ENCODE measurements around the gene UBN1. TPM values are rescaled to one million over a fixed set of nuclear protein-coding genes. Genes with fewer than 3 reads are reported as not detected.

UBN1 gene
- total and polyA plus RNA-seq, 2 of the 13 experiments (the other 11 are each of a cell fraction or from before 2014, with no cell fraction given), result 10.6 to 23.5 TPM

DNA sequence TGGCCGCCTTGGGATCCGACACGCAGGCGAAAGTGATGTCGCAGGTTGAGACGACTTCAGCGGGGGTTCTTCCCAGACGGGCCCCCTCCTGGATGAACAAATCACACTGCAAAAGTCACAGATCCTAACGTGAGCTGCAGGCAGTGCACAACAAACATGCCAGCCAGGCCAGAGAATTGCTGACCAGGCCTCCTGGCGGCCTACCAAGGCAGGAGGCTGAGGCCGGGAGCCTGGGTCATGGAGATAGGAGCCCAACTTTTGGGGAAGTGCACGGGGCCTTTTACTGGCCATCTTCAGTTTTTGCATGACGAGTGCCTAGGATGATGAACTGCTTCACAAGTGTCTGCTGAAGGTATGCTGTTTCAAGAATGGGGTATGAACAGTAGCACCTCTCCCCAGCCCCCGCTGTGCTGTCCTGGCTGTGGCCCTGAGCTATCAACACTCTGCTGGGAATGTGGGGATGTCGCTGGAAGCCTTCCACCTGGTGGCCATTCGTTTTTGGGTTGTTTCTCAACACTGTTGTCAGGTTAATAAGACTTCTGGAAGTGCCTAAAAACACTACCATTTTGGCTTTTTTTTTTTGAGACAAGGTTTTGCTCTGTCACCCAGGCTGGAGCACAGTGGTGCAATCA, 32.6 kb upstream of the UBN1 start:
- no peak for FAIRE-seq
- intact Hi-C loops (cut with micrococcal nuclease; ENCODE audit: unreplicated experiment), result loop anchor here (5.0 kb wide), 1 partner anchor 47 kb away; the partner anchor contains the start of gene ZNF500
- DNase-seq (ENCODE audit: low spot score), result no peak
- Histone ChIP-seq H3K79me2 (ENCODE audit: insufficient read depth, low read length) (no peaks in the 10 kb centered on the region), H2AFZ (ENCODE audit: low read length) (no peak overlapping the region), H3K27ac (ENCODE audit: extremely low read length, insufficient read depth, low read length) (no peak overlapping the region), H3K9me3 (ENCODE audit: low read length) (no peaks in the 10 kb centered on the region), H3K9ac (ENCODE audit: insufficient read depth, low read depth, low read length) (no peak overlapping the region), H4K20me1 (ENCODE audit: insufficient read depth, low read length) (no peaks in the 10 kb centered on the region), H3K36me3 (replicated peaks in 1 of 2; ENCODE audit: control insufficient read depth in 1 of 2, insufficient read depth in 2 of 2, low read length in 2 of 2) (peaks cover 25 to 62% of the 10 kb centered on the region in 2 experiments), H3K4me1 (ENCODE audit: insufficient read depth, low read length) (peaks cover 17% of the 10 kb centered on the region), H3K4me3 (replicated peaks in 1 of 3; ENCODE audit: insufficient read depth in 1 of 3, low read depth in 2 of 3, low read length in 3 of 3) (no peak overlapping the region), H3K27me3 (ENCODE audit: control insufficient read depth in 1 of 2, insufficient read depth in 2 of 2, low read length in 2 of 2) (no peaks in the 10 kb centered on the region), H3K4me2 (ENCODE audit: low read depth, low read length) (no peak overlapping the region)
- peak; percentile 22; the same call in 1 of the 3 replicates for ATAC-seq
- in situ Hi-C loops (cut with HindIII; ENCODE audit: extremely low pct_ligation_motif_present, low pct_unique_long_range_greater_than_20kb), result no loop called here
- CTCF ChIA-PET (ENCODE audit: low intra/inter-chr PET ratio, low total read pairs), result interaction anchor here (0.7 kb wide), 1 partner anchor 81 kb away, joined by 3 read pairs; no protein-coding TSS in a partner anchor
- WGBS (ENCODE audit: low lambda C conversion rate), result 91% methylated on average over 13 of the region's 16 CpGs
- POLR2A ChIA-PET, result interaction anchor here (1.5 kb wide), 1 partner anchor 80 kb away, joined by 3 read pairs; the partner anchor contains the start of genes ANKS3 and DNAAF8
- BruUV-seq (replicated peaks), result no TSS peak
- TF ChIP-seq STAG1 (CRISPR knock-in tag; IDR thresholded peaks at IDR 0.05) (0 out of 2 replicates have a peak, but pooled peaks have one; percentile 23), PHF20 (CRISPR knock-in tag; IDR thresholded peaks at IDR 0.05) (no peak), ZNF644 (CRISPR knock-in tag; IDR thresholded peaks at IDR 0.05; ENCODE audit: low read depth) (no peak), ZNF235 (CRISPR knock-in tag; IDR thresholded peaks at IDR 0.05; ENCODE audit: borderline replicate concordance) (no peak), MIER2 (CRISPR knock-in tag; IDR thresholded peaks at IDR 0.05) (no peak), IRF2 (CRISPR knock-in tag; IDR thresholded peaks at IDR 0.05) (no peak)
- TF ChIP-seq, protein P1, sequence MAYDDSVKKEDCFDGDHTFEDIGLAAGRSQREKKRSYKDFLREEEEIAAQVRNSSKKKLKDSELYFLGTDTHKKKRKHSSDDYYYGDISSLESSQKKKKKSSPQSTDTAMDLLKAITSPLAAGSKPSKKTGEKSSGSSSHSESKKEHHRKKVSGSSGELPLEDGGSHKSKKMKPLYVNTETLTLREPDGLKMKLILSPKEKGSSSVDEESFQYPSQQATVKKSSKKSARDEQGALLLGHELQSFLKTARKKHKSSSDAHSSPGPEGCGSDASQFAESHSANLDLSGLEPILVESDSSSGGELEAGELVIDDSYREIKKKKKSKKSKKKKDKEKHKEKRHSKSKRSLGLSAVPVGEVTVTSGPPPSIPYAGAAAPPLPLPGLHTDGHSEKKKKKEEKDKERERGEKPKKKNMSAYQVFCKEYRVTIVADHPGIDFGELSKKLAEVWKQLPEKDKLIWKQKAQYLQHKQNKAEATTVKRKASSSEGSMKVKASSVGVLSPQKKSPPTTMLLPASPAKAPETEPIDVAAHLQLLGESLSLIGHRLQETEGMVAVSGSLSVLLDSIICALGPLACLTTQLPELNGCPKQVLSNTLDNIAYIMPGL (CRISPR knock-in tag; IDR thresholded peaks at IDR 0.05; ENCODE audit: borderline replicate concordance in 1 of 2, low read depth in 1 of 2), result no peak
- TF ChIP-seq, protein P2, sequence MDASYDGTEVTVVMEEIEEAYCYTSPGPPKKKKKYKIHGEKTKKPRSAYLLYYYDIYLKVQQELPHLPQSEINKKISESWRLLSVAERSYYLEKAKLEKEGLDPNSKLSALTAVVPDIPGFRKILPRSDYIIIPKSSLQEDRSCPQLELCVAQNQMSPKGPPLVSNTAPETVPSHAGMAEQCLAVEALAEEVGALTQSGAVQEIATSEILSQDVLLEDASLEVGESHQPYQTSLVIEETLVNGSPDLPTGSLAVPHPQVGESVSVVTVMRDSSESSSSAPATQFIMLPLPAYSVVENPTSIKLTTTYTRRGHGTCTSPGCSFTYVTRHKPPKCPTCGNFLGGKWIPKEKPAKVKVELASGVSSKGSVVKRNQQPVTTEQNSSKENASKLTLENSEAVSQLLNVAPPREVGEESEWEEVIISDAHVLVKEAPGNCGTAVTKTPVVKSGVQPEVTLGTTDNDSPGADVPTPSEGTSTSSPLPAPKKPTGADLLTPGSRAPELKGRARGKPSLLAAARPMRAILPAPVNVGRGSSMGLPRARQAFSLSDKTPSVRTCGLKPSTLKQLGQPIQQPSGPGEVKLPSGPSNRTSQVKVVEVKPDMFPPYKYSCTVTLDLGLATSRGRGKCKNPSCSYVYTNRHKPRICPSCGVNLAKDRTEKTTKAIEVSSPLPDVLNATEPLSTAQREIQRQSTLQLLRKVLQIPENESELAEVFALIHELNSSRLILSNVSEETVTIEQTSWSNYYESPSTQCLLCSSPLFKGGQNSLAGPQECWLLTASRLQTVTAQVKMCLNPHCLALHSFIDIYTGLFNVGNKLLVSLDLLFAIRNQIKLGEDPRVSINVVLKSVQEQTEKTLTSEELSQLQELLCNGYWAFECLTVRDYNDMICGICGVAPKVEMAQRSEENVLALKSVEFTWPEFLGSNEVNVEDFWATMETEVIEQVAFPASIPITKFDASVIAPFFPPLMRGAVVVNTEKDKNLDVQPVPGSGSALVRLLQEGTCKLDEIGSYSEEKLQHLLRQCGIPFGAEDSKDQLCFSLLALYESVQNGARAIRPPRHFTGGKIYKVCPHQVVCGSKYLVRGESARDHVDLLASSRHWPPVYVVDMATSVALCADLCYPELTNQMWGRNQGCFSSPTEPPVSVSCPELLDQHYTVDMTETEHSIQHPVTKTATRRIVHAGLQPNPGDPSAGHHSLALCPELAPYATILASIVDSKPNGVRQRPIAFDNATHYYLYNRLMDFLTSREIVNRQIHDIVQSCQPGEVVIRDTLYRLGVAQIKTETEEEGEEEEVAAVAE (CRISPR knock-in tag; IDR thresholded peaks at IDR 0.05; ENCODE audit: borderline replicate concordance), result no peak
- TF ChIP-seq, protein P3, sequence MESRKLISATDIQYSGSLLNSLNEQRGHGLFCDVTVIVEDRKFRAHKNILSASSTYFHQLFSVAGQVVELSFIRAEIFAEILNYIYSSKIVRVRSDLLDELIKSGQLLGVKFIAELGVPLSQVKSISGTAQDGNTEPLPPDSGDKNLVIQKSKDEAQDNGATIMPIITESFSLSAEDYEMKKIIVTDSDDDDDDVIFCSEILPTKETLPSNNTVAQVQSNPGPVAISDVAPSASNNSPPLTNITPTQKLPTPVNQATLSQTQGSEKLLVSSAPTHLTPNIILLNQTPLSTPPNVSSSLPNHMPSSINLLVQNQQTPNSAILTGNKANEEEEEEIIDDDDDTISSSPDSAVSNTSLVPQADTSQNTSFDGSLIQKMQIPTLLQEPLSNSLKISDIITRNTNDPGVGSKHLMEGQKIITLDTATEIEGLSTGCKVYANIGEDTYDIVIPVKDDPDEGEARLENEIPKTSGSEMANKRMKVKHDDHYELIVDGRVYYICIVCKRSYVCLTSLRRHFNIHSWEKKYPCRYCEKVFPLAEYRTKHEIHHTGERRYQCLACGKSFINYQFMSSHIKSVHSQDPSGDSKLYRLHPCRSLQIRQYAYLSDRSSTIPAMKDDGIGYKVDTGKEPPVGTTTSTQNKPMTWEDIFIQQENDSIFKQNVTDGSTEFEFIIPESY (CRISPR knock-in tag; IDR thresholded peaks at IDR 0.05), result no peak
- TF ChIP-seq, protein P4, sequence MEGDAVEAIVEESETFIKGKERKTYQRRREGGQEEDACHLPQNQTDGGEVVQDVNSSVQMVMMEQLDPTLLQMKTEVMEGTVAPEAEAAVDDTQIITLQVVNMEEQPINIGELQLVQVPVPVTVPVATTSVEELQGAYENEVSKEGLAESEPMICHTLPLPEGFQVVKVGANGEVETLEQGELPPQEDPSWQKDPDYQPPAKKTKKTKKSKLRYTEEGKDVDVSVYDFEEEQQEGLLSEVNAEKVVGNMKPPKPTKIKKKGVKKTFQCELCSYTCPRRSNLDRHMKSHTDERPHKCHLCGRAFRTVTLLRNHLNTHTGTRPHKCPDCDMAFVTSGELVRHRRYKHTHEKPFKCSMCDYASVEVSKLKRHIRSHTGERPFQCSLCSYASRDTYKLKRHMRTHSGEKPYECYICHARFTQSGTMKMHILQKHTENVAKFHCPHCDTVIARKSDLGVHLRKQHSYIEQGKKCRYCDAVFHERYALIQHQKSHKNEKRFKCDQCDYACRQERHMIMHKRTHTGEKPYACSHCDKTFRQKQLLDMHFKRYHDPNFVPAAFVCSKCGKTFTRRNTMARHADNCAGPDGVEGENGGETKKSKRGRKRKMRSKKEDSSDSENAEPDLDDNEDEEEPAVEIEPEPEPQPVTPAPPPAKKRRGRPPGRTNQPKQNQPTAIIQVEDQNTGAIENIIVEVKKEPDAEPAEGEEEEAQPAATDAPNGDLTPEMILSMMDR (CRISPR knock-in tag; IDR thresholded peaks at IDR 0.05), result 0 out of 2 replicates have a peak, but pooled peaks have one; percentile 14

Measured in HepG2 (cell line).